Measurements from ENCODE around the gene ATP2A1.

The ATP2A1 gene

GRCh38 chr16:28878083-28878926 is at the start of gene ATP2A1:
Gene ATP2A1, plus strand, starts transcription at chr16:28878488. Its CDS starts 184 bp downstream, at chr16:28878672.
- no peak for DNase-seq (ENCODE audit: low read depth in 3 of 3, low spot score in 1 of 3)

- DNase-seq (ENCODE audit: low read depth in 3 of 3, low spot score in 1 of 3), result no peak
These were observed 48.5 kb upstream of the ATP2A1 start for GRCh38 chr16:28829747-28830146.

DNA sequence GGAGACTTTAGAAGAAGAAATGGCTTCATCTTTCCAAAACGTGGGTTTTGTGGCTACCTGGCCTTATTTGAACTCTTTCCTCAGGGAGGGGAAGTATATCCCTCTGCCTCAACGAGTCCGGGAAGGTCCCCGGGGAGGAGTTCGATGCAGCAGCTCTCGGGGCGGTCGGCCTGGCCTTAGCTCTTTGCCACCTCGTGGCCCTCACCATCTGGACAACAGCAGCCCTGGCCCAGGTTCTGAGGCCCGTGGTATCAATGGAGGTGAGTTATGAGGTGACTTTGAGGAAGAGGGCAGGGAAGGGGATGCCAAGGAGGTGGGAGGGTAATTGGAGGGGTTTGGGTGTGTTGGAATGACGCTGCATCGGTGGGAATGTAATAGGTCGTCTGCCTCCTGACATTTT is 47.8 kb upstream of the ATP2A1 start:
- DNase-seq (ENCODE audit: low read depth in 3 of 3, low spot score in 1 of 3), result no peak

DNA sequence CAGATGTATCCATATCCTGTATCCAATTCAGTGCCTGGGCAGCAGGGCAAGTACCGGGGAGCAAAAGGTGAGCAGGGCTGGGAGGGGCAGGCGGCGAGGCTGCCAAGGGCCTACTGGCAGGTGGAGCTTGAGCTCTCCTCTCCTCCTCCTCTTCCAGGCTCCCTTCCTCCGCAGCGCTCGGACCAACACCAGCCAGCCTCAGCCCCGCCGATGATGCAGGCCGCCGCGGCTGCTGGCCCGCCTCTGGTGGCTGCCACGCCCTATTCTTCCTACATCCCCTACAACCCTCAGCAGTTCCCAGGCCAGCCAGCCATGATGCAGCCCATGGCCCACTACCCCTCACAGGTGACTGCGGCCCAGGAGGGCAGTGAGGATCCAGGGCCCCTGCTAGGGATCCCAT is 43.9 kb upstream of the ATP2A1 start:
- no peak for DNase-seq (ENCODE audit: low read depth in 3 of 3, low spot score in 1 of 3)

GRCh38 chr16:28834873-28835863 is 43.1 kb upstream of the ATP2A1 start:
- no peak for DNase-seq (ENCODE audit: low read depth in 3 of 3, low spot score in 1 of 3)

- no peak for DNase-seq (ENCODE audit: low read depth in 3 of 3, low spot score in 1 of 3)
These were observed 42.2 kb upstream of the ATP2A1 start for GRCh38 chr16:28835864-28836760.

- DNase-seq (ENCODE audit: low read depth in 3 of 3, low spot score in 1 of 3), result no peak
These were observed 41.6 kb upstream of the ATP2A1 start for GRCh38 chr16:28836761-28837064.

DNA sequence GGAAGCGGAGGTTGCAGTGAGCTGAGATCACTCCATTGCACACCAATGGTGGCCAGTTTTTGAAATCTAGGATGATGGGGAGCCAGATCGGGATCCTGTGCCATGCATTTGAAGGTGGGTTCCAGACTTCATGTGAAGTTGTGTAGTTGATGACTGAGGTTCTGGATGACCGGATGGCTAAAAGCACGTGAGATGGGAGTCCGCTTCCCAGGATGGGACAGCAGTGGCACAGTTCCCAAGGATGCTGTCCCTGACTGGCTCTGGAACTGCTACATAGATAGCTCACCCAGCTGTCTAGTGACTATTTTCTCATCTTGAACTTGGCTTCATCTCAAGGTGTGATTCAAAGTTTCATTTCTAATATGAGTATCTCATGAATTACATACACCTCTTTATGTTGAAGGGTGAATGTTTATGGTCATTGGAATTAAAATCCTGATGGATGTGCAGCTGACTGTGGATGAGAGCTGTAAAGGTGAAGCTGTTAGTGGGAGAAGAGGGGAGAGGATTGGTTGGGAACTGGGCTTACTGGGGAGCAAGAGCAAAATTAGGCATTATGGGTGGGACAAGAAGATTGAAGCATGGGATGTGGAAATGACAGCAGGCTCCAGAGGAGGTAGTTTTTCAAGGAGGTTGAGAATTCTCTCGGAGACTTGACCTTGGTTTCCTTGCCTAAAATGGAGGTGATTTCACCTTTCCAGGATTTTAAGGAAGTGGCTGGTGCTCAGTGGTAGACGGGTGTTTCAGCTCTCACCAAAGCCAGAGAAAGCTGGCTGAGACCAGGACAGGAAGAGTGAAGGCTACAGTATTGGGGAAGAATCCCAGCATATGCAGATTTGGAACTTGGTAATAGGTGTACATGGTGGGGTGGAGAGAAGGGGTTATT is 40.4 kb upstream of the ATP2A1 start:
- no peak for DNase-seq (ENCODE audit: low read depth in 3 of 3, low spot score in 1 of 3)

DNA sequence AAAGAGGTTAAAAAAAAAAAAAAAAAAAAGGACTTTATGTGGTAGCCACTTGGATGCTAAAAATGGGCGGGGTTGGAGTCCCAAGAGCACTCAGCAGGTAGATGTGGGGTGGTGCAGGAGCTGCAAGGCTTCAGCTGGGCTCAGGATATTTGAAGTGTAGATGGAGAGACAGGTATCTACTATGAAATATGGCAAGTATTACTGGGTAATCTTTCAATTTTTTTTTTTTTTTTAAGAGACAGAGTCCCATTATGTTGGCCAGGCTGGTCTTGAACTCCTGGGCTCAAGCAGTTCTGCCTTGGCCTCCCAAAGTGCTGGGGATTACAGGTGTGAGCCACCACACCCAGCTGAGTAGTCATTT is 39.8 kb upstream of the ATP2A1 start:
- no peak for DNase-seq (ENCODE audit: low read depth in 3 of 3, low spot score in 1 of 3)

- DNase-seq (ENCODE audit: low read depth in 3 of 3, low spot score in 1 of 3), result no peak
These were observed 39.2 kb upstream of the ATP2A1 start for GRCh38 chr16:28839004-28839639.

GRCh38 chr16:28839899-28840298 is 38.4 kb upstream of the ATP2A1 start:
- no peak for DNase-seq (ENCODE audit: low read depth in 3 of 3, low spot score in 1 of 3)

DNA sequence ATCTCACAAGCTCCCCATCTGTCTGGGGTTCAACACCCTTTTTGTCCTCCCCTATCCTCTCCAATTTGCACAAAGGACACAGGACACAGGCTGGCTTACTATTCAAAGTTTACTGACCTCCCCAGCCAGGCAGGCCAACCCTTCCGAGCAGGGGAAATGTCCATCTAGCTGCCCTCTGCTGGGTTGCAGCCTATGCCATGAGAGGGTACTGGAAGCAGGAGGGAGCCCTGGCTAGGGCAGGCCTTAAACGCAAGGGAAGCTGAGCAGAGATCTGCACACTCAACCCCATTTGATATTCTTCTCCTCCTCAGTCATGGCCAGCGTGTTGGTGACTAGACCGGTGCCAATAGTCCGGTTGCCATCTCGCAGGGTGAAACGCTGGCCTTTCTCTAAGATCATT is 35.6 kb upstream of the ATP2A1 start:
- no peak for DNase-seq (ENCODE audit: low read depth in 3 of 3, low spot score in 1 of 3)

- no peak for DNase-seq (ENCODE audit: low read depth in 3 of 3, low spot score in 1 of 3)
These were observed 34.5 kb upstream of the ATP2A1 start for GRCh38 chr16:28843766-28844165.

DNA sequence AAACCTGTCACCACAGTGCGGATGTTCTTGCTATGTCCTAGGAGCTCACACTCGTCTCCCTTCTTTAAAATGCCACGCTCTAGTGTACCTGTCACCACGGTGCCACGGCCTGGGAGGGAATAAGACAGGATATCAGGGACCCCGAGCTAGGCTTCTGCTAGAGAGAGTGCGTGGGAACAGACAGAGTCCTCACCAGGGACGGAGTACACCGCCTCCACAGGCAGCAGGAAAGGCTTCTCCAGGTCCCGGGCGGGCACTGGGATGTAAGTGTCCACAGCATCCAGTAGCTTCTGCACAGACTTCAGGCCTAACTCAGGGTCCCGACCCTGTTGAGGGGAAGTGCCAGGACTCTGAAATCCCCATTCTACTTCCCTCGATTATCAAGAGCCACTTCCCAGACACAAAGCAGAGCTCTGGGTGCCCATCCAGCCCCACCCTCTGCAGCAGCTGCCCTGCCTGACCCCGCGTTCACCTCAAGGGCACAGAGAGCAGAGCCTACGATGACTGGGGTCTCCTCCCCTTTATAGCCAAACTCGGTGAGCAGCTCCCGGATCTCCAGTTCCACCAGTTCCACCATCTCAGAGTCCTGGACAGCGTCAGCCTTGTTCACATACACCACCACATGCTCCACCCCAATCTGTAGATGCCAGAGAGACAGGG is 33.9 kb upstream of the ATP2A1 start:
- no peak for DNase-seq (ENCODE audit: low read depth in 3 of 3, low spot score in 1 of 3)

GRCh38 chr16:28845293-28845692 is 33.0 kb upstream of the ATP2A1 start:
- DNase-seq (ENCODE audit: low read depth in 3 of 3, low spot score in 1 of 3), result no peak

- no peak for DNase-seq (ENCODE audit: low read depth in 3 of 3, low spot score in 1 of 3)
These were observed 32.6 kb upstream of the ATP2A1 start for GRCh38 chr16:28845761-28846079.

- peak; percentile 94 to 95 (median 94) for DNase-seq (ENCODE audit: low read depth in 3 of 3, low spot score in 1 of 3)
These were observed 32.0 kb upstream of the ATP2A1 start, which contains the start of gene TUFM for GRCh38 chr16:28846080-28846932. Gene TUFM, minus strand, starts transcription at chr16:28846348. Its CDS starts 79 bp downstream, at chr16:28846269.

GRCh38 chr16:28846933-28847273 is 31.4 kb upstream of the ATP2A1 start:
- no peak for DNase-seq (ENCODE audit: low read depth in 3 of 3, low spot score in 1 of 3)
